ELF-1 (cell line): Measurements from ENCODE around the gene PYURF.
A peak's percentile ranks its signal among the peaks of the same experiment; 100 is the strongest.

Experiments used
- DNase-seq: peaks from one replicate; pipeline ENCODE4 v3.0.0-alpha.2; 2016; ENCODE audit warnings: low read depth, low spot score

PYURF gene

GRCh38 chr4:88523325-88524129, at the start of gene PYURF:
TSS of gene PYURF (minus strand) at chr4:88523776. CDS start at chr4:88523700, 76 bp downstream.
- DNase-seq: peak; percentile 96

DNA sequence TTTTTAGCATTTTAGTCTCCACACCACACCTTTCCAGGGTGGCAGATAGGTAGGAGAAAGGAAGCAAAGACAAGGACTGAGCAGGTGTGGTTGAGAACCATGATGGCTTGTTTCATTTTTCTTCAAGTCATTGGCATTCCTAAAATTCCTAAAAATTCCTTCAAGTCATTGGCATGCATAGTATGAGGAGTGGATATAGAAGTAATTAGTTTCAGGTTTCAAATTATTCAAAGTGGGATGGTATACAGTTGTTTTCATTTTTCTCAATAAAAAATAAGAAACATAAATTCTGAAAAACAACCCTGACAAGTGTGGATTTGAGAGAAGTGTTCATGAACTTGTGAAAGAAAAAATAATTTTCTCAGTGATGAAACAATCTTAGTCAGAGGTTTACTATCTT, 46.4 kb upstream of the PYURF start:
- DNase-seq: no peak

DNA sequence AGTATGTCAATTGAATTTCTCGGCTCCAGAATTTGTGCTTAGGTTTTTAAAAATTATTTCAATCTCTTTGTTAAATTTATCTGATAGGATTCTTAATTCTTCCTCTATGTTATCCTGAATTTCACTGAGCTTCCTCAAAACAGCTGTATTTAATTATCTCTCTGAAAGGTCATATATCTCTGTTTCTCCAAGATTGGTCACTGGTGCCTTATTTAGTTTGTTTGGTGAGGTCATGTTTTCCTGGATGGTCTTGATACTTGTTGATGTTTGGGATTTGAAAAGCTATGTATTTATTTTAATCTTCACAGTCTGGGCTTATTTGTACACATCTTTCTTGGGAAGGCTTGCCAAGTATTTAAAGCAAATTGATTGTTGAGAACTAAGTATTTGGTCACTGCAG, 44.0 kb upstream of the PYURF start:
- DNase-seq: no peak

GRCh38 chr4:88549815-88550214, 26.2 kb upstream of the PYURF start:
- DNase-seq: no peak

DNA sequence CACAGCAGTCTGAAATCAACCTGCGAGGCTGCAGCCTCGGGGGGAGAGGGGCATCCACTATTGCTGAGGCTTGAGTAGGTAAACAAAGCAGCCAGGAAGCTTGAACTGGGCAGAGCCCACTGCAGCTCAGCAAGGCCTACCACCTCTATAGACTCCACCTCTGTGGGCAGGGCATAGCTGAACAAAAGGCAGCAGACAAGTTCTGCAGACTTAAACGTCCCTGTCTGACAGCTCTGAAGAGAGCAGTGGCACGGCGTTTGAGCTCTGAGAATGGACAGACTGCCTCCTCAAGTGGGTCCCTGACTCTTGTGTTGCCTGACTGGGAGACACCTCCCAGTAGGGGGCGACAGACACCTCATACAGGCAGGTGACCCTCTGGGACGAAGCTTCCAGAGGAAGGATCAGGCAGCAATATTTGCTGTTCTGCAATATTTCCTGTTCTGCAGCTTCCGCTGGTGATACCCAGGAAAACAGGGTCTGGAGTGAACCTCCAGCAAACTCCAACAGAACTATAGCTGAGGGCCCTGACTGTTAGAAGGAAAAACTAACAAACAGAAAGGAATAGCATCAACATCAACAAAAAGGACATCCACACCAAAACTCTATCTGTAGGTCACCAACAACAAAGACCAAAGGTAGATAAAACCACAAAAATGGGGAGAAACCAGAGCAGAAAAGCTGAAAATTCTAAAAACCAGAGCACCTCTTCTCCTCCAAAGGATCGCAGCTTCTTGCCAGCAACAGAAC, 15.9 kb upstream of the PYURF start:
- DNase-seq: peak; percentile 80

GRCh38 chr4:88537709-88538108, 14.1 kb upstream of the PYURF start:
- DNase-seq: no peak

GRCh38 chr4:88535090-88535755, 11.6 kb upstream of the PYURF start:
- no peak for DNase-seq

- DNase-seq: no peak
Observed at GRCh38 chr4:88533937-88534750, 10.6 kb upstream of the PYURF start.

- DNase-seq: no peak
Observed at GRCh38 chr4:88533088-88533790, 9.7 kb upstream of the PYURF start.

DNA sequence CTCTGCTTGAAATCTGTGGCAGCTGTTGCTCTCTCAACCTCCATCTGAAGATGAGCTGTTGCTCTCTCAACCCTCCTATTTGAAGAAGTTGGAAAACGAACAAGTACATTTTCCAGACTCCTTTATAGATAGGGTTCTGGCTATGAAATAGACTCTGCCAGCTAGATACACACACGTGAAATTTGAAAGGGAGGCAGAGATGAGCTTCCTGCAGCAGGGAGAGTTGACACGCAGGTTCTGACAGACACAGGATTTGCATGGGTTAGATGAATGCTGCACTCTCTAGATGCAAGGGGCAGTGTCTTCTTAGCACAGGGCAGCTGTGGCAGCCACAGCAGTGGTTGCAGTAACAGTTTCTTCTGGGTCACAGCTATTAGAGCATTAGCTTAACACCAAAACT, 8.0 kb upstream of the PYURF start:
- DNase-seq: no peak

DNA sequence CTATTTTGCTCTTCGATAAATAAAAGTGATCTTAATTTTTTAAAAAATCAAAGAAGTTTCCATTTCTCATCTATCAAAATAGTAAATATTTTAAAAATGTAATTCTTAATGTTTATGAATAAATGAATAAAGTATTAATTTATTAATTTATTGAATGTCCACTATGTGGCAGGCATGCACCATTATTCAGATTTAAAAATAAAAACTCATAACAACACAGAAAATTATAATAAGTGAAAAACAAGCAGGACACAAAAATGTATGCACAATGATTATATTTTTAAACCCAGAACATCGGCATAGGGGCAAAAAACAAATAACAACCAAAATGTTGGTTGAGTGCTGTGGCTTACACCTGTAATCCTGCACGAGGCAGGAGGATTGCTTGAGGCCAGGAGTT, 5.3 kb upstream of the PYURF start:
- DNase-seq: no peak

DNA sequence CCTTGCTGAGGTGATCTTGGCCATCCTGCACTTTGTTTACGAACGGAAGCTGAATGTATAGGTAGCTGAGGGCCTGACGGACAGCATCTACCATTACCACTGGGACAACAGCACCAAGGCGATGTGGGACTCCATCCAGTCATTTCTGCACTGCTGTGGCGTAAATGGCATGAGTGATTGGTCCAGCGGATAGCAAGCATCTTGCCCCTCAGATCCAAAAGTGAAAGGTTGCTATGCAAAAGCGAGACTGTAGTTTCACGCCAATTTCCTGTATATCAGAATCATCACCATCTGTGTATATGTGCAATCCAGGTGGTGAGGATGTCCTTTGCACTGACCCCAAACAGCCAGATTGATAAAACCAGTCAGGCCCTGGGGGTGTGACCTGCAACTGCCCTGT, 4.2 kb upstream of the PYURF start:
- DNase-seq: no peak

GRCh38 chr4:88526221-88526815, 2.7 kb upstream of the PYURF start:
- no peak for DNase-seq

DNA sequence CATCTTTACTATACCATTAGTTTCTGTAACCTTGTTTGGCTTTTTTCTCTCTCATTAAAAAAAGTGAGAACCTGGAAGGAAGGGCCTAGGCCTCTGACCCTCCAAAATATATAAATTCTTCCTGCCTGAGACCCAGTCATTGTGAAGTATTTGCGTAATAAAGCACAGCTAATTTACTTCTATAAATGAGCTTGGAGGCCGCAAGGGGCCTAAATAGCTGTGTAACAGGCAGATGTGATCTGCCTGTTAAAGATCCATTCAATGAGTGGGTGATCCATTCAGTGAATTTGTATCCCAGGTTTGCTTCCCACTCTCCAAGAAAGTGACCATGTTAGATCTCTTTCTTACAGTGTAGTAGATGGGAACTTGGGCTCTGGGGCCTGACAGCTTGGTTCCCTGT, 595 bp upstream of the PYURF start:
- DNase-seq: no peak

DNA sequence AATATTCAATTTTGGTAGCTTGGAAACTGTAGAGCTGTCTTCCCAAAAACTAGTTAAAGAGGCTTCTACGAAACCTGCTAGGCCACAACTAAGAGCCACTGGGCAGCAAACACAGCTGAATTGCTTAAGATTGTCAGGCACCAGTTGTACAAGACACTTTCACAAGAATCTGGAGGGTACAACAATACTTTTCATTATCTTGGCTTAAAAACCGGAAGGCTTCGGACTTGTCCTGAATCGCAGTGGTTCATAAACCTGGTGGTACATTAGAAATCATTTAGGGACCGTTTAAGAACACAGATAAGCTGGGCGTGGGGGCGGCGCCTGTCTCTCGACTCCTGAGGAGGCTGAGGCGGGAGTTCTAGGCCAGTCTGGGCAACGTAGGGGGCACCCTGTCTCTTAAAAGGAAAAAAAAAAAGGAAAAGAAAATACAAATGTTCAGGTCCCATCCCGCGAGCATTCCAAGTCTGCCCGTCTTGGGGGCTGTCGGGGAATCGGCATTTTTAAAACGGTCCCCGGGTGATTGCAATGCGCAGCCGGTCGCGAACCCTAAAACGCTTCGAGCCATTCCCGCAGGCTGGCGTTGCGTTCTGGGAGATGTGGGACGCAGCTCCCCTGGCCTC, 763 bp downstream of the PYURF start:
- peak; percentile 53 for DNase-seq

DNA sequence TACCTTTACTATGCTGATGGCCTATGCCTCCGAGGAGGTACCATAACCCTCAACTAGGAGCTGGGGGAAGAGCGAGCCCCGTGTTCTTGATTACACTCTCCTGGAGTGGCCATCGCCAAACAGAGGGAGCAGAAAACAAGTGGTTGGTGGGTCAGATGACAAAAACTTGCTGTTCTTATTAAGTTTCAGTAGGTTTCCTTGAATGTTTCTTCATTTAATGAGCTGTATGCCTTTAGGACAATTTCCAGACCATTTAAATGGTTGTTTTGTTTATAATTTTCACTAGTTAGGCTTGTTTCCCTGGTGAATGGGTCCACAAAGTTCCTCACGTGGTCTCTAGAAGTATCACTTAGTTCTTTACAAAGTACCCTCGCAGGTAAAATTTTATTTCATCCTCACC, 4.7 kb downstream of the PYURF start:
- DNase-seq: no peak

- DNase-seq: no peak
Observed at GRCh38 chr4:88517825-88518224, 5.8 kb downstream of the PYURF start.

GRCh38 chr4:88516746-88517145, 6.8 kb downstream of the PYURF start:
- DNase-seq: no peak

DNA sequence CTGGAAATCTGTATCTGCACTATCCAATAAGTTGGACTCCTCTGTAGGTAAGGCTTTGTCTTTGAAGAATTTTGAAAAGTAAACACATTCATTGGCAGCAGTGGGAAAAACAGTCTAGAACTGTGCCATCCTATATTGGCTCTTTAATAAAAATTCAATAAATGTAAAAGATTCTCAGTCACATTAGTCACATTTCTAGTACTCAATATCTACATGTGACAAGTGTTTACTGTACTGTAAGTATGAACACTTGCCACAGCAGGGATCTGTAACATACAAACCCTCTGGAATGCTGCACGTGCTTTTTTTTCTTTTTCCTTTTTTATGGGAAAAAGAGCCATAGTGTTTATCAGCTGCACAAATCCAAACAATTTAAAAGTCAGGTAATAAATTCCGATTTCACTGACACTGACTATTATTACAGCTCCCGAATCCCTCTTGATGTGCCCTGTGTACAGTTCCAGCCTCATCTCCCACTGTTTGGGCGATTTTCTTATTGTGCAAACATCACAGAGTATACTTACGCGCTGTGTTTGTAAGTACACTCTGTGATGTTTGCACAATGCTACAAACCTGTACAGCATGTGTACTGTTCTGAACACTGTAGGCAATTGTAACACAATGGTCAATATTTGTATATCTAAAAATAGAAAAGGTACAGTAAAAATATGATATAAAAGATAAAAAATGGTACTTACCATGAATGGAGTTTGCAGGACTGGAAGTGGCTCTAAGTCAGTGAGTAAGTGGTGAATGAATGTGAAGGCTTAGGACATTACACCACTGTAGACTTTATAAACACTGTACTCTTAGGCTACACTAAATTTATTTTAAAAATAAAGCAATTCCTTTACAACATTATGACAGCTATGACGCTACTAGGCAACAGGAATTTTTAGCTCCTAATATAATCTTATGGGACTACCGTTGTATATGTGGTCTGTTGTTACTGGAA, 8.7 kb downstream of the PYURF start:
- DNase-seq: no peak
